ENCODE measurements around the gene NUMA1.

GRCh38 chr11:72013765-72014711 lies 66.3 kb downstream of the NUMA1 start:
- TF ChIP-seq REST (IDR thresholded peaks at IDR 0.05; ENCODE audit: unreplicated experiment) (no peak), EZH2 (IDR thresholded peaks at IDR 0.05; ENCODE audit: low read depth, unreplicated experiment) (no peak), JUNB (IDR thresholded peaks at IDR 0.05; ENCODE audit: unreplicated experiment) (no peak), CTCF (conservative IDR thresholded peaks at IDR 0.05; ENCODE audit: low read depth in 2 of 2) (no peak), CREB1 (CRISPR knock-in tag; IDR thresholded peaks at IDR 0.05; ENCODE audit: low read depth) (no peak), POLR2AphosphoS5 (IDR thresholded peaks at IDR 0.05; ENCODE audit: low read depth) (no peak), NANOG (IDR thresholded peaks at IDR 0.05; ENCODE audit: borderline replicate concordance) (no peak), ZNF462 (CRISPR knock-in tag; IDR thresholded peaks at IDR 0.05) (no peak), EZH2phosphoT487 (IDR thresholded peaks at IDR 0.05; ENCODE audit: unreplicated experiment) (no peak), ETS1 (IDR thresholded peaks at IDR 0.05) (no peak), ZNF114 (CRISPR knock-in tag; IDR thresholded peaks at IDR 0.05) (no peak), STAT1 (IDR thresholded peaks at IDR 0.05; ENCODE audit: unreplicated experiment) (no peak), ZNF331 (CRISPR knock-in tag; IDR thresholded peaks at IDR 0.05; ENCODE audit: low read depth) (no peak)
